Measurements from ENCODE around the gene INPP5A. TPM values are rescaled to one million over a fixed set of nuclear protein-coding genes. Genes with fewer than 3 reads are reported as not detected.

The INPP5A gene
- total RNA-seq, 1 donor from 2014 or later = 105 TPM

DNA sequence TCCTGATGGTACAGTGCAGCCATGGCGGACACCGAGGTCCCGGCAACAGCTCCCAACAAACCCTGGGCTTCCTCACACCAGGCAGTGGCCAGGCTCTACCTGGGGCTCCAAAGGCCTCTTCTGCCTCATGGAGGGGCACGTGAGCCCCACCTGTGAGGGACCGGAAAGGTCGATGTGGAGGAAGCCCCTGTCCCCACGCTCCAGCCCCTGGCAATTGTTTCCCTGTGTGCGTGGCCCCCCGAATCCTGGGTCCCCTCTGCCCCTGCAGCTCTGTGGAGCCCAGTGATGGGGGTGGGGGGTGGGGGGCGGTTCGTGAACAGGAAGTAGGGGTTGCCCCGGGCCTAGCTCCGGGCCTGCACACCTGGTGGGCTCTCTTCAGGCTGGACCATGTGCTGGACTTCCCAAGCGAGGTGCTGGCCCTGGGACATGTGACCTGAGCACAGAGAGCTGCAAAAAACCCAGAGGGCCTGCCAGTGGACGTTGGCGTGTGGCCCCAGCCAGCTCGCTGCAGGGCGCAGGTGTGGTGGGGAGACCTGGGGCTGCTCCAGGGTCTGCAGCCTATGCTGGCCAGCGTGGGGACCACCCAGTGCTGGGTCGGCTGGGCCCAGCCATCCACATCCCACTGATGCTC lies 72.6 kb downstream of the INPP5A start:
- Histone ChIP-seq H3K27me3 (ENCODE audit: low read depth) (no peaks in the 10 kb centered on the region), H3K4me3 (no peak overlapping the region), H3K4me1 (peaks cover 44% of the 10 kb centered on the region), H3K27ac (replicated peaks) (no peak overlapping the region), H3K36me3 (no peaks in the 10 kb centered on the region), H3K9me3 (replicated peaks) (no peaks in the 10 kb centered on the region)
- TF ChIP-seq, protein P1, sequence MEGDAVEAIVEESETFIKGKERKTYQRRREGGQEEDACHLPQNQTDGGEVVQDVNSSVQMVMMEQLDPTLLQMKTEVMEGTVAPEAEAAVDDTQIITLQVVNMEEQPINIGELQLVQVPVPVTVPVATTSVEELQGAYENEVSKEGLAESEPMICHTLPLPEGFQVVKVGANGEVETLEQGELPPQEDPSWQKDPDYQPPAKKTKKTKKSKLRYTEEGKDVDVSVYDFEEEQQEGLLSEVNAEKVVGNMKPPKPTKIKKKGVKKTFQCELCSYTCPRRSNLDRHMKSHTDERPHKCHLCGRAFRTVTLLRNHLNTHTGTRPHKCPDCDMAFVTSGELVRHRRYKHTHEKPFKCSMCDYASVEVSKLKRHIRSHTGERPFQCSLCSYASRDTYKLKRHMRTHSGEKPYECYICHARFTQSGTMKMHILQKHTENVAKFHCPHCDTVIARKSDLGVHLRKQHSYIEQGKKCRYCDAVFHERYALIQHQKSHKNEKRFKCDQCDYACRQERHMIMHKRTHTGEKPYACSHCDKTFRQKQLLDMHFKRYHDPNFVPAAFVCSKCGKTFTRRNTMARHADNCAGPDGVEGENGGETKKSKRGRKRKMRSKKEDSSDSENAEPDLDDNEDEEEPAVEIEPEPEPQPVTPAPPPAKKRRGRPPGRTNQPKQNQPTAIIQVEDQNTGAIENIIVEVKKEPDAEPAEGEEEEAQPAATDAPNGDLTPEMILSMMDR (IDR thresholded peaks at IDR 0.05; ENCODE audit: borderline replicate concordance) = no peak
- intact Hi-C loops (cut with micrococcal nuclease) = no loop called here
- no peak for DNase-seq

DNA sequence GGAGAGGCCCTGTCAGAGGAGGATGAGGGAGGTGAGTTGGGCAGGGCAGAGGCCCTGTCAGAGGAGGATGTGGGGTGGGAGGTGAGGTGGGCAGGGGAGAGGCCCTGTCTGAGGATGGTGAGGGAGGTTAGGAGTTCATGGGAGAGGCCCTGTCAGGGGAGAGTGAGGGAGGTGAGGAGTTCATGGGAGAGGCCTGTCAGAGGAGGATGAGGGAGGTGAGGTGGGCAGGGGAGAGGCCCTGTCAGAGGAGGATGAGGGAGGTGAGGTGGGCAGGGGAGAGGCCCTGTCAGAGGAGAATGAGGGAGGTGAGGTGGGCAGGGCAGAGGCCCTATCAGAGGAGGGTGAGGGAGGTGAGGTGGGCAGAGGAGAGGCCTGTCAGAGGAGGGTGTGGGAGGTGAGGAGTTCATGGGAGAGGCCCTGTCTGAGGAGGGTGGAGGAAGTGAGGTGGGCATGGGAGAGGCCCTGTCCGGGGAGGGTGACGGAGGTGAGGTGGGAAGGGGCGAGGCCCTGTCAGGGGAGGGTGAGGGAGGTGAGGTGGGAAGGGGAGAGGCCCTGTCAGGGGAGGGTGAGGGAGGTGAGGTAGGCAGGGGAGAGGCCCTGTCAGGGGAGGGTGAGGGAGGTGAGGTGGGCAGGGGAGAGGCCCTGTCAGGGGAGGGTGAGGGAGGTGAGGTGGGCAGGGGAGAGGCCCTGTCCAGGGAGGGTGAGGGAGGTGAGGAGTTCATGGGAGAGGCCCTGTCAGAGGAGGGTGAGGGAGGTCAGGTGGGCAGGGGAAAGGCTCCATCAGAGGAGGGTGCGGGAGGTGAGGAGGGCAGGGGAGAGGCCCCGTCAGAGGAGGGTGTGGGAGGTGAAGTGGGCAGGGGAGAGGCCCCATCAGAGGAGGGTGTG lies 73.7 kb downstream of the INPP5A start:
- Histone ChIP-seq H3K4me1 (peaks cover 34% of the 10 kb centered on the region), H3K27ac (replicated peaks) (no peak overlapping the region)

DNA sequence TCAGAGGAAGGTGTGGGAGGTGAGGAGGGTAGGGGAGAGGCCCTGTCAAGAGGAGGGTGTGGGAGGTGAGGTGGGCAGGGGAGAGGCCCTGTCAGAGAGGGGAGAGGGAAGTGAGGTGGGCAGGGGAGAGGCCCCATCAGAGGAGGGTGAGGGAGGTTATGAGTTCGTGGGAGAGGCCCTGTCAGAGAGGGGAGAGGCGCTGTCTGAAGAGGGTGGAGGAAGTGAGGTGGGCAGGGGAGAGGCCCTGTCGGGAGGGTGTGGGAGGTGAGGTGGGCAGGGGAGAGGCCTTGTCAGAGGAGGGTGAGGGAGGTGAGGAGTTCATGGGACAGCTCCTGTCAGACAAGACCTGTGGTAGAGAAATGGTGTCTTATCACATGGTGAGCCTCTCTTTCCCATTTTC lies 74.4 kb downstream of the INPP5A start:
- intact Hi-C loops (cut with micrococcal nuclease) = no loop called here
- TF ChIP-seq, protein P1 (IDR thresholded peaks at IDR 0.05; ENCODE audit: borderline replicate concordance) = no peak
- no peak overlapping the region for H3K27ac ChIP-seq (replicated peaks)
- no peak for DNase-seq
- peaks cover 27% of the 10 kb centered on the region for H3K4me1 ChIP-seq
- no peak overlapping the region for H3K4me3 ChIP-seq
- H3K36me3 ChIP-seq = no peaks in the 10 kb centered on the region
- H3K27me3 ChIP-seq (ENCODE audit: low read depth) = no peaks in the 10 kb centered on the region
- H3K9me3 ChIP-seq (replicated peaks) = no peaks in the 10 kb centered on the region

More for the DNA sequence above, 73.7 kb downstream of the INPP5A start:
- Histone ChIP-seq H3K4me3 (no peak overlapping the region), H3K9me3 (replicated peaks) (no peaks in the 10 kb centered on the region), H3K36me3 (no peaks in the 10 kb centered on the region), H3K27me3 (ENCODE audit: low read depth) (no peaks in the 10 kb centered on the region)
- no peak for DNase-seq
- intact Hi-C loops (cut with micrococcal nuclease) = no loop called here
- TF ChIP-seq, protein P1 (IDR thresholded peaks at IDR 0.05; ENCODE audit: borderline replicate concordance) = no peak

DNA sequence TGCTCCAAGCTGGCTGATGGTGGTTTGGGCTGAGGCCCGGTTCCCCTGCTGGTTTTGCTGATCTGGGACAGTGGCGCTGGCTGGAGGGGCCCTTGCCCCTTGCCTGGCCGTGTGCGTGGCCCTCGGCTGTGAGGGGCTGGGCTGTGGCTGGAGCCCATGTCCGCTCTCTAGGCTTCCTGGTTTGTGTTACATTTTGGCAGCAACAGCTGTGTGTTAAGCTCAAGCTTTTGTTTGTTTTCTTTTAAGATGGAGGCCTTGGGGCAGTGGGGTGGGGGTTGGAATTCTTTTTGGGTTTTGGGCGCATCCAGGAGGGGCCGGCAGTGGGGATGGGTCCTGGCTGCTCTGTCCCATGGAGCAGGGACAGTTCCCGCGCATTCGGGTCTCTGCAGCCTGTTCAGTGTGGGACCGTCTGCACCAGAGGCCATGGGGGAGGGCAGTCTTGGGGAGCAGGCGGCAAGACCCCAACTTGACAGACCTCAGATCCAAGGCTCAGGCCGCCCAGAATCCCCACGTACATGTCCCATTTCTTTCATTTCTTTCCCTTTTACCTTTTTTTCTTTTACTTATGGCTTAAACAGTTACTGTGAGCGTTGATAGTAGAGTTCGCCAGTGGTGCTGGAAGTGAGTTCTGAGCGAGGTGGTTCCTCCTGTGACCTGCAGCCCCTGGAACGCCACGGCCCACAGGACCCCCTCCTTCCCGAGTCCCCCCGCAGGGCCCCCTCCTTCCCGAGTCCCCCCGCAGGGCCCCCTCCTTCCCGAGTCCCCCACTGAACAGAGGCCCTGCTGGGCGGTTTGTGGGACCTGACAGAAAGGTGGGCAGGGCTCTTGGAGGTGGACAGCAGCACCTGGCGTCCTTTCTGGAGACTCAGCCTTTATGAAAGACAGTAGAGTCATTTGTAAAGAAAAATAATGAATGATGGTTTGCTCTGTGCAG lies 75.3 kb downstream of the INPP5A start:
- TF ChIP-seq, protein P1 (IDR thresholded peaks at IDR 0.05; ENCODE audit: borderline replicate concordance) = no peak
- Histone ChIP-seq H3K36me3 (no peaks in the 10 kb centered on the region), H3K4me1 (peaks cover 21% of the 10 kb centered on the region), H3K27ac (replicated peaks) (no peak overlapping the region), H3K9me3 (replicated peaks) (no peaks in the 10 kb centered on the region), H3K27me3 (ENCODE audit: low read depth) (no peaks in the 10 kb centered on the region), H3K4me3 (no peak overlapping the region)
- intact Hi-C loops (cut with micrococcal nuclease) = no loop called here
- no peak for DNase-seq

Data from left ventricle myocardium inferior (tissue), 1 donor.